Measurements from ENCODE around the gene PRF1. TPM values are rescaled to one million over a fixed set of nuclear protein-coding genes. Genes with fewer than 3 reads are reported as not detected.

PRF1 gene
- total RNA-seq, 2 experiments from 2014 or later = 21.8 to 28.6 TPM

GRCh38 chr10:70592186-70592735 lies 10.3 kb downstream of the PRF1 start:
- DNase-seq = no peak
- H3K4me3 Mint-ChIP-seq = no peak overlapping the region
- intact Hi-C loops (cut with DNase I, micrococcal nuclease) = no loop called here
- ChIA-PET POLR2A (interaction anchor here (1.1 kb wide), 1 partner anchor 33 kb away, joined by 3 read pairs; no protein-coding TSS in a partner anchor), CTCF (interaction anchor here (0.5 to 2.0 kb wide), 2 partner anchors 44 to 131 kb away, joined by 3 to 4 read pairs; no protein-coding TSS in a partner anchor)
- H3K27ac Mint-ChIP-seq = no peak overlapping the region
- no peaks in the 10 kb centered on the region for H3K9me3 Mint-ChIP-seq (ENCODE audit: low read depth)
- peaks cover 10% of the 10 kb centered on the region for H3K27me3 Mint-ChIP-seq
- peaks cover 4% of the 10 kb centered on the region for H3K36me3 Mint-ChIP-seq (ENCODE audit: low read depth)
- no peak for ATAC-seq
- H3K4me1 Mint-ChIP-seq = peaks cover 10% of the 10 kb centered on the region

- no peak for ATAC-seq
- H3K27me3 Mint-ChIP-seq = peaks cover 10% of the 10 kb centered on the region
Observed at GRCh38 chr10:70590655-70591416, 11.7 kb downstream of the PRF1 start.

GRCh38 chr10:70589762-70590654 lies 12.5 kb downstream of the PRF1 start:
- peaks cover 16% of the 10 kb centered on the region for H3K4me1 Mint-ChIP-seq
- POLR2A ChIA-PET = no interaction called here
- H3K9me3 Mint-ChIP-seq (ENCODE audit: low read depth) = no peaks in the 10 kb centered on the region
- no peaks in the 10 kb centered on the region for H3K36me3 Mint-ChIP-seq (ENCODE audit: low read depth)
- DNase-seq (no peak), ATAC-seq (no peak)
- no peak overlapping the region for H3K4me3 Mint-ChIP-seq
- CTCF ChIA-PET = no interaction called here
- H3K27ac Mint-ChIP-seq = no peak overlapping the region
- intact Hi-C loops (cut with DNase I, micrococcal nuclease) = no loop called here
- H3K27me3 Mint-ChIP-seq = peaks cover 10% of the 10 kb centered on the region

More at GRCh38 chr10:70590655-70591416, 11.7 kb downstream of the PRF1 start:
- Mint-ChIP-seq H3K27ac (no peak overlapping the region), H3K9me3 (ENCODE audit: low read depth) (no peaks in the 10 kb centered on the region), H3K4me3 (no peak overlapping the region), H3K4me1 (peaks cover 16% of the 10 kb centered on the region), H3K36me3 (ENCODE audit: low read depth) (no peaks in the 10 kb centered on the region)
- CTCF ChIA-PET = interaction anchor here (2.0 kb wide), 1 partner anchor 130 kb away, joined by 4 read pairs; no protein-coding TSS in a partner anchor
- POLR2A ChIA-PET = no interaction called here
- intact Hi-C loops (cut with DNase I, micrococcal nuclease) = no loop called here
- no peak for DNase-seq

- ChIA-PET CTCF (interaction anchor here (1.2 kb wide), 1 partner anchor 30 kb away, joined by 4 read pairs; no protein-coding TSS in a partner anchor), POLR2A (no interaction called here)
- no peak overlapping the region for H3K27ac Mint-ChIP-seq
- no peaks in the 10 kb centered on the region for H3K36me3 Mint-ChIP-seq (ENCODE audit: low read depth)
- intact Hi-C loops (cut with DNase I, micrococcal nuclease) = no loop called here
- peaks cover 10% of the 10 kb centered on the region for H3K27me3 Mint-ChIP-seq
- H3K4me1 Mint-ChIP-seq = peaks cover 14% of the 10 kb centered on the region
- H3K9me3 Mint-ChIP-seq (ENCODE audit: low read depth) = no peaks in the 10 kb centered on the region
- DNase-seq = no peak
- no peak overlapping the region for H3K4me3 Mint-ChIP-seq
- no peak for ATAC-seq
Observed at GRCh38 chr10:70588859-70589570, 13.5 kb downstream of the PRF1 start.

- intact Hi-C loops (cut with DNase I, micrococcal nuclease) = no loop called here
- H3K36me3 Mint-ChIP-seq (ENCODE audit: low read depth) = no peaks in the 10 kb centered on the region
- CTCF ChIA-PET = interaction anchor here (1.0 to 1.2 kb wide), 2 partner anchors 14 to 30 kb away, joined by 4 read pairs; no protein-coding TSS in a partner anchor
- POLR2A ChIA-PET = no interaction called here
- H3K27me3 Mint-ChIP-seq = peaks cover 10% of the 10 kb centered on the region
- no peak overlapping the region for H3K4me3 Mint-ChIP-seq
- DNase-seq (no peak), ATAC-seq (no peak)
- H3K9me3 Mint-ChIP-seq (ENCODE audit: low read depth) = no peaks in the 10 kb centered on the region
- peaks cover 14% of the 10 kb centered on the region for H3K4me1 Mint-ChIP-seq
- H3K27ac Mint-ChIP-seq = no peak overlapping the region
Observed at GRCh38 chr10:70588255-70588654, 14.3 kb downstream of the PRF1 start.

GRCh38 chr10:70587045-70587658 lies 15.4 kb downstream of the PRF1 start:
- no peaks in the 10 kb centered on the region for H3K36me3 Mint-ChIP-seq (ENCODE audit: low read depth)
- ATAC-seq (peak; percentile 87), DNase-seq (peak; percentile 41)
- POLR2A ChIA-PET = no interaction called here
- H3K4me3 Mint-ChIP-seq = no peak overlapping the region
- intact Hi-C loops (cut with DNase I, micrococcal nuclease) = loop anchor here (1.0 kb wide), 1 partner anchor 9 kb away; no protein-coding TSS in a partner anchor
- H3K27me3 Mint-ChIP-seq = peaks cover 10% of the 10 kb centered on the region
- no peaks in the 10 kb centered on the region for H3K9me3 Mint-ChIP-seq (ENCODE audit: low read depth)
- H3K4me1 Mint-ChIP-seq = peaks cover 14% of the 10 kb centered on the region
- CTCF ChIA-PET = interaction anchor here (1.0 kb wide), 1 partner anchor 15 kb away, joined by 4 read pairs; no protein-coding TSS in a partner anchor
- H3K27ac Mint-ChIP-seq = peak overlapping the region; percentile 7

GRCh38 chr10:70586348-70586930 lies 16.1 kb downstream of the PRF1 start:
- Mint-ChIP-seq H3K4me1 (peaks cover 14% of the 10 kb centered on the region), H3K27ac (no peak overlapping the region), H3K36me3 (ENCODE audit: low read depth) (no peaks in the 10 kb centered on the region), H3K4me3 (no peak overlapping the region), H3K27me3 (peaks cover 10% of the 10 kb centered on the region), H3K9me3 (ENCODE audit: low read depth) (no peaks in the 10 kb centered on the region)
- DNase-seq = no peak
- POLR2A ChIA-PET = no interaction called here
- CTCF ChIA-PET = interaction anchor here (0.9 kb wide), 1 partner anchor 26 kb away, joined by 3 read pairs; no protein-coding TSS in a partner anchor
- intact Hi-C loops (cut with DNase I, micrococcal nuclease) = no loop called here
- no peak for ATAC-seq

GRCh38 chr10:70585578-70586169 lies 16.9 kb downstream of the PRF1 start:
- H3K36me3 Mint-ChIP-seq (ENCODE audit: low read depth) = no peaks in the 10 kb centered on the region
- intact Hi-C loops (cut with DNase I, micrococcal nuclease) = no loop called here
- H3K27ac Mint-ChIP-seq = no peak overlapping the region
- H3K4me1 Mint-ChIP-seq = peaks cover 14% of the 10 kb centered on the region
- peak; percentile 16 for DNase-seq
- POLR2A ChIA-PET = no interaction called here
- ATAC-seq = peak; percentile 24
- no peaks in the 10 kb centered on the region for H3K9me3 Mint-ChIP-seq (ENCODE audit: low read depth)
- no peak overlapping the region for H3K4me3 Mint-ChIP-seq
- H3K27me3 Mint-ChIP-seq = peaks cover 7% of the 10 kb centered on the region
- CTCF ChIA-PET = interaction anchor here (0.6 to 0.9 kb wide), 2 partner anchors 27 to 31 kb away, joined by 3 read pairs; no protein-coding TSS in a partner anchor

GRCh38 chr10:70584909-70585544 lies 17.5 kb downstream of the PRF1 start:
- no peak overlapping the region for H3K27ac Mint-ChIP-seq
- peaks cover 7% of the 10 kb centered on the region for H3K27me3 Mint-ChIP-seq
- CTCF ChIA-PET = interaction anchor here (0.6 kb wide), 1 partner anchor 32 kb away, joined by 3 read pairs; no protein-coding TSS in a partner anchor
- H3K4me3 Mint-ChIP-seq = no peak overlapping the region
- peaks cover 15% of the 10 kb centered on the region for H3K4me1 Mint-ChIP-seq
- DNase-seq (peak; percentile 15), ATAC-seq (peak; percentile 52)
- no peaks in the 10 kb centered on the region for H3K9me3 Mint-ChIP-seq (ENCODE audit: low read depth)
- no peaks in the 10 kb centered on the region for H3K36me3 Mint-ChIP-seq (ENCODE audit: low read depth)
- POLR2A ChIA-PET = no interaction called here
- intact Hi-C loops (cut with DNase I, micrococcal nuclease) = no loop called here

- H3K4me3 Mint-ChIP-seq = no peak overlapping the region
- POLR2A ChIA-PET = no interaction called here
- intact Hi-C loops (cut with DNase I, micrococcal nuclease) = no loop called here
- ATAC-seq = no peak
- peaks cover 21% of the 10 kb centered on the region for H3K4me1 Mint-ChIP-seq
- peaks cover 7% of the 10 kb centered on the region for H3K27me3 Mint-ChIP-seq
- CTCF ChIA-PET = interaction anchor here (0.8 to 1.0 kb wide), 3 partner anchors 9 to 105 kb away, joined by 3 to 5 read pairs (median 4); no protein-coding TSS in a partner anchor
- peak; percentile 1 for DNase-seq
- H3K27ac Mint-ChIP-seq = no peak overlapping the region
- H3K9me3 Mint-ChIP-seq (ENCODE audit: low read depth) = no peaks in the 10 kb centered on the region
- H3K36me3 Mint-ChIP-seq (ENCODE audit: low read depth) = no peaks in the 10 kb centered on the region
Observed at GRCh38 chr10:70584366-70584765, 18.2 kb downstream of the PRF1 start.
